GM21717 (cell line): ENCODE measurements around the gene GRK3.

Source experiments
- ATAC-seq: cut with Tn5 transposase; IDR thresholded peaks from one replicate; pipeline ENCODE4 v1.9.1; 2021; ENCODE audit warnings: mild to moderate bottlenecking, moderate library complexity; ENCODE audit not compliant: unreplicated experiment

GRK3 gene

GRCh38 chr22:25750569-25751173, 186.2 kb downstream of the GRK3 start:
- no peak for ATAC-seq

DNA sequence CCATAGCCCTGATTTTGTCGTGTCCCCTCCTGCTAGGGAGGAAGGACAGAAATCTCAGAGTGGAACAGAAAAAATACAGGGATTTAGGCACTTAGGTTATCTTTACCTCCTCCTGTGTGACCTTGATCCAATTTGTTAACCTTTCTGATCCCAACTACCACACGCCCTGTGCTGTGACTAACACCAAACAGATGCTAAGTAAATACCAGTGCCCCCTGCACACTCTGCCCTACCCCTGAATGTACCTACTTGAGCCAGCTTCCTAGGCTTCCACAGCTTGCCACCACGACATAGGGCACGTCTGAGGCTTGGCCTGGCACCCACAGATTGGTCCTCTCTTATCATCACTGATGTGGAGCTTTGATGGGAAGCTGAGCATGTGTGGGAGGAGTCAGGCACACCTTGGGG, 186.7 kb downstream of the GRK3 start:
- ATAC-seq = no peak

DNA sequence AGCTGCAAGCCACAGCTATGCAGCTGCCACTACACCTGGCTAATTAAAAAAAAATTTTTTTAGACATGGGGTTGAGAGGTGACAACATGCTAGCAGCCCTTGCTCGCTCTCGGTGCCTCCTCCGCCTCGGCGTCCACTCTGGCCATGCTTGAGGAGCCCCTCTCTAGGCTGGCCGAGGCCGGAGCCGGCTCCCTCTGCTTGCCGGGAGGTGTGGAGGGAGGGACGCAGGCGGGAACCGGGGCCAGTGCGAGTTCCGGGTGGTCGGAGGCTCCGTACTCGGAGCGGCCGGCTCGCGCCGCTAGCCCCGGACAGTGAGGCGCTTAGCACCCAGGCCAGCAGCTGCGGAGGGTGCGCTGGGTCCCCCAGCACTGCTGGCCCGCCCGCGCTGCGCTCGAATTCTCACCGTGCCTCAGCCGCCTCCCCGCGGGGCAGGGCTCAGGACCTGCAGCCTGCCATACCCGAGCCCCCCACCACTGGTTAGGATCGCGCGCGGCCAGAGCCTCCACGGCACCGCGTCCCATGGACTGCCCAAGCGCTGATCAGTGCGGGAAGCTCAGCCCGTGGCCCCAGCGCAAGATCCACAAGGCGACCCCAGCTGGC, 188.2 kb downstream of the GRK3 start:
- no peak for ATAC-seq

DNA sequence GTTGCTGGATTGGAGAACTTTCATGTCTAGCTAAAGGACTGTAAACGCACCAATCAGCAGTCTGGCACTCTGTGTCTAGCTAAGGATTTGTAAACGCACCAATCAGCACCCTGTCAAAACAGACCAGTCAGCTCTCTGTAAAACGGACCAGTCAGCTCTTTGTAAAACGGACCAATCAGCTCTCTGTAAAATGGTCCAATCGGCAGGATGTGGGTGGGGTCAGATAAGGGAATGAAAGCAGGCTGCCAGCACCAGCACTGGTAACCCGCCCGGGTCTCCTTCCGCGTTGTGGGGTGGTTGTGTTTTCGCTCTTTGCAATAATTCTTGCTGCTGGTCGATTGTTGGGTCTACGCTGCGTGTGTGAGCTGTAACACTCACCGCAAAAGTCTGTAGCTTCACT, 188.8 kb downstream of the GRK3 start:
- no peak for ATAC-seq

GRCh38 chr22:25754527-25755202, 190.2 kb downstream of the GRK3 start:
- ATAC-seq = no peak

- ATAC-seq = no peak
Observed at GRCh38 chr22:25757686-25758085, 193.2 kb downstream of the GRK3 start.

DNA sequence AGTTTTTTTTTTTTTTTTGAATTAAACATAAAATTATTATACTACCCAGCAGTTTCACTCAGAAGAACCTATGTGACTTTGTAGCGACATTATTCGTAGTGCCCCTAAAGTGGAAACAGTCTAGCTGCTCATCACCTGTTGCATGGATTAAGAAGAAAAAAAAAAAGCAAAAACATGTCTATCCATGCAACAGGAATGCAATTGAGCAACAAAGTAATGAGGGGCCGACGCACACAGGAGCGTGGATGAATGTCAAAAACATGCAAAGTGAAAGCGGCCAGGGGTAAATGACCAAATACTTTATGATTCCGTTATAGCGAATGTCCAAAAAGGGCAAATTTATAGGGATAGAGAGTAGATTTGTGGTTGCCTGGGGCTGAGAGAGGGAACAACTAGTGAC, 193.8 kb downstream of the GRK3 start:
- no peak for ATAC-seq

DNA sequence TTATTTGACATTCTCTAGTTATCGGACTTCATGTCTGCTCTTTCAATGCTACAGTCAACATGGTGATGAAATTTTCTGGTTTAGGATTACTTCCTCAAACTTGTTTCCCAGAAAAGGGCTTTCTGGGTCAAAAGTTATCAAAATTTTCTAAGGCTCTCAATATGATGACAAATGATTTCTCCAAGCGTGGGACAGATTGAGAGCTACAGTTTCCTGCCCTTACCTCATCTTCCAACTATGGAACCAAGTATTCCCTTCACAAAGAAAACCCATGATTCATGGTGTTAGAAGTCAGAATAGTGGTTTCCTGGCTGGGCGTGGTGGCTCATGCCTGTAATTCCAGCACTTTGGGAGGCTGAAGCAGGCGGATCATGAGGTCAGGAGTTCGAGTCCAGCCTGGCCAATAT, 195.4 kb downstream of the GRK3 start:
- ATAC-seq = no peak

- ATAC-seq = no peak
Observed at GRCh38 chr22:25760294-25760693, 195.8 kb downstream of the GRK3 start.

DNA sequence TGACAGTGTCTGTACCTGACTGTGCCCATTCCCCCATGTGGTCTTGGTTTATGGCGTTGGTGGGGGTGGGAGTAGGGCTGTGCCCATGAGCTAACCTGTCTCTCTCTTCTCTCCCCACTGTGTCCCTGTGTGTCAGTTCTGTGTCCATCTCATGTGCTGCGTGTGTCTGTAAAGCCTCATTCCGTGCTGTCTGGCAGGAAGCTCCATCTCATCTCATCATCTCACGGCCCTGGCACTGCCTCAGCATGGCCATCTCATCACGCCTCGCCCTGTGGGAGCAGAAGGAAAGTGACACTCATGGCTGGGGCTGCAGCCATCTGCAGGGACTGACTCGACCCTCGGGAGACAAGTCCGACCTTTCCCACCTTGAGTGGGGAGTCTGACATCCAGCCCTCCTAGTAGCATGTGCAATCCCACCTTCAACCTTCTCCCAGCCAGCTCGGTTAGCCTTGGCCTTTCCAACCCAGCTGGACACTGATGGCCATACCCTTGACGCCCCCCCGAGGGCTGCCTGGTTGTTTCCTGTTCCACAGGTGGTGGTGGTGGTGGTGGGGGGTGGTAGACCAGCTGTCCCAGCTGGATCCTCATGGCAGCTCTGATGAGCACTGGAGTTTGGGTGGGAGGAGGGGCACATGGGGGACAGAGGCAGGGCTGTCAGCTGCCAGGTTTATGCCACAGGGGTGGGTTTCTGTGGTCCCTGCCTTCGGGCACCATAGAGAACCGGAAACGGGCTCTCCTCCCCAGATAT, 196.5 kb downstream of the GRK3 start:
- no peak for ATAC-seq

DNA sequence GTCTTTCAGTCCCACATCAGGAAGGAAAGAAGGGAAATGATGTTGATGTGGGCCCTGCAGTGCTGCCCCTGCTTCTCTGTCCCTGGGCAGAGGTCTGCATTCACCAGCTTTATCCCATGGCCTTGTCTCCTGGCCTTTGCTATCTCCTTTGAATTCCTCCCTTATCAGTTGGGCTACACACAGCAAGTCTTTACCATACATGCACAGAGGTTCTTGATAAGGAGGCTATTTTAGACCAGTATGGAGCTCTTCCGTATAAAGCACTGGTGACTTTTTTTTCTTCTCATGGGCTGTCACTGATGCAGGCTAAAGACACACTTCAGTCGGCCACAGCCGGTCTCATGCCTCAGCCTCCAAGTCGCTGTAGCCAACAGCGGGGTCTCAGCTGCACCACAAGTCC, 197.7 kb downstream of the GRK3 start:
- no peak for ATAC-seq

- ATAC-seq = no peak
Observed at GRCh38 chr22:25763239-25763777, 198.8 kb downstream of the GRK3 start.

GRCh38 chr22:25764270-25765015, 200.0 kb downstream of the GRK3 start:
- no peak for ATAC-seq

DNA sequence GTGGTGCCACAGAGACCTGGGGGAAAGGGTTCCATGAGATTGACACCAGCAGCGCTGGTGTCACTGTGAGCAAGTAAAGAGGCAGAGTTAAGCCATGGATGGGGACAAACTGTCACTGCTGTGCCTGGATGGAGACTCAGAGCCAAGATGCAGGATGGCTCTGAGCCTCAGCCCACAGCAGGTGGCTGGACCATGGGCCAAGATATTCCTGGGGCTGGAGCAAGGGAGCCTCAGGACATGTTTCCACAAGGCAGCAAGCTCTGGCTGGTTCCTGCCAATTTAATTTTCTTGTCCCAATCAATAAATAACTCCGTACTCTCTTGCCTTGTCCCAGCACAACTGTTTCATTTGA, 200.5 kb downstream of the GRK3 start:
- no peak for ATAC-seq

GRCh38 chr22:25765801-25766200, 201.3 kb downstream of the GRK3 start:
- ATAC-seq = no peak

GRCh38 chr22:25766418-25766817, 201.9 kb downstream of the GRK3 start:
- no peak for ATAC-seq

DNA sequence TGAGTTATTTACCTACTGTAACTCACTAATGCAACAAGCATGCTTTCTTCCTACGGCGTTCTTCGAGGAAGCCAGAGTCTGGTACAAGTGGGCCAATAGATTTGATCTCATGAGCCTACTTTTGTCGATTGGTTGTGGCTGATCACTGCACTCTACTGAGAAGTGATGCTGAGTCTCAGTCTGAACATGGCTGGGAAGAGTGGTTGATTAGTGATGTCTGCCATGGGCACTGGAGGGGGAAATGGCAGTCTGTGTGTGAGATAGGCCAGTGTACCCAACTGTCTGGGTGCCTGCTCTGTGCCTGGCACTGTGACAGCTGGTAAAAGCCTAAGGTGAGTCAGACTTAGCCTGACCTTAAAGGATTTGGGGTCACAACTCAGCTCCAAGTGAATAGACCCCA, 205.9 kb downstream of the GRK3 start:
- no peak for ATAC-seq

DNA sequence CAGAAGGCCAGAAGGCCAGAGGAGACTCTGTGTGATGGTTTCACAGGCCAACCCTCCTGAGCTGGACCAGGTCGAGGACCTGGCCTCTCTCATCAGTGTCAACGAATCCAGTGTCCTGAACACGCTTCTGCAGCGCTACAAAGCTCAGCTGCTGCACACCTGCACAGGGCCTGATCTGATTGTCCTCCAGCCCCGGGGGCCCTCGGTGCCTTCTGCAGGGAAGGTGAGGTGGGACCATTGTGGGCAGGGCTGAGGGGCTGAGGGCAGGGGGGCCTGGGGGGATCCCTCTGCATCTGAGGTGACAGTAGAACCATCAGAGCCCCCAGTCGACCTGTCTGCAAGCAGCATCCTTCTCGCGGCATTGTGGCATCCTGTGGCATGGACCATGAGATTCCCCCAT, 207.8 kb downstream of the GRK3 start:
- ATAC-seq = no peak

DNA sequence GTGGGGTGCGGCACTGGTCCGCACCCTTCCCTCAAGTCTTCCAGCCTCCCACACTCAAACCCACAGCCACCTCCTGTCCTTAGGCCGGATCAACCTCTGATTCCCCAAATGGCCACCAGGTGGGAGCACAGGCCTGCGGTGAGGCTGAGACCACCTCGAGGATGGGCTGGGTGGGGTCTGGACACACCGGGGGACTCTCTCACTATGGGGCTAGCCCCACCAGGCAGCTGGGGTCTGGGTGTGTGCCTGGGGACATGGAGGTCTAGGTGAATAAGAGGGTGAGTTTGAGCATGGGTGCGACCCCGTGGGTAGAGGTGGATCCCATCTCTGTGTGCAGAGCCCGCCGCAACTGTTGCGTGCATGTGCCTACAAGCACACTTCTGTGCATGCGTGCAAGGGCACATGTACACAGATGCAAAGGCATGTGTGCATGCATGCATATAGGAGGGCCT, 210.1 kb downstream of the GRK3 start:
- ATAC-seq = no peak

DNA sequence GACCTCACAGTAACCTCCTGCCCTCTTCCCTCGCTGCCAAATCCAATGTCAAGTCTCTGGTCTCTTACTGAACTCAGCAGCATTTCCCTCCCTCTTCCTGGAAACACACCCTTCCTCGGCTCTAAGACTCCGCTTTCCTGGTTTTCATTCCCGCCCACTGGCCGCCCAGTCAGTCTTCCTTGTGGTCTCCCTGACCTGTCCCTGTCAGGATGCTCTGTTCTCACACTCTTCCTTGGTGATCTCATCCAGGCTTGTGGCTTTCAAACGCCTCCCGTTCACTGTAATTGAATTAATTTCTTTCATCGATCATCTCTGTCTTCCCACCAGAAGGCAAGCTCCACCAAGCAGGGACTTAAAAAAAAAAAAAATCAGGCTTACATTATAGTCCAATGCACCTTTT, 211.1 kb downstream of the GRK3 start:
- no peak for ATAC-seq

GRCh38 chr22:25777411-25777810, 212.9 kb downstream of the GRK3 start:
- no peak for ATAC-seq
